Astrocyte of the spinal cord (primary cell): ENCODE data around the gene FAM161B.
"Not testable (repeated sequence)": the region's sequence is repeated elsewhere in the genome, so short reads cannot be mapped to it uniquely, and the experiment has no call there.

Experiments used
- DNase-seq: peaks from one replicate; pipeline ENCODE4 v3.0.0; 2011; ENCODE audit warnings: low read depth, low spot score
- H3K4me3 ChIP-seq: 2 replicates; pipeline ENCODE4 v1.5.1; 2011; ENCODE audit warnings: low read depth, mild to moderate bottlenecking, low read length, moderate library complexity
- in situ Hi-C: cut with HindIII; loops from 2 replicates; pipeline ENCODE4 v1.10.0; 2017; ENCODE audit warnings: low sequenced_read_pairs
- TF ChIP-seq, protein P1 (sequence below): IDR thresholded peaks from 2 replicates; pipeline ENCODE4 v1.5.1; 2012; ENCODE audit warnings: low read depth, mild to moderate bottlenecking, low read length, inconsistent platforms

Gene FAM161B

DNA sequence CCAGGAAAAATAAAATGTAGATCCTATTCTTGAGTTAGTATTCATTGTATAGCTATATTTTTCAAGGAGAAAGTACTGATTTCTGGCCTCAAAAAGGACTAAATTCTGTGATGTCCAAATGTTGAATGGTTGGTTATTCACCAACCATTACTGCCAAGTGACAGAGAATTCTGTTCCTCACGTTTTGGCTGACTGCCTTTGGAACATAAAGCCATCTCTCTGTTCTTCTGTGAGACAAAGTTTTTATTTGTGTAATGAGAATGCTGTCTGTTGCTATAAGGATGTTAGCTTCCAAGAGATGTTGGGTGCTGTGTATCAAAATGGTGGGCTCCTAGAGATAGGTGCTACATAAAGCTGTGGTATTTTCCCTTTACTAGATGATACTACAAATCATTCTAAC lies 54.0 kb downstream of the FAM161B start:
- H3K4me3 ChIP-seq: no peak overlapping the region
- in situ Hi-C loops: no loop called here
- no peak for DNase-seq
- TF ChIP-seq, protein P1, sequence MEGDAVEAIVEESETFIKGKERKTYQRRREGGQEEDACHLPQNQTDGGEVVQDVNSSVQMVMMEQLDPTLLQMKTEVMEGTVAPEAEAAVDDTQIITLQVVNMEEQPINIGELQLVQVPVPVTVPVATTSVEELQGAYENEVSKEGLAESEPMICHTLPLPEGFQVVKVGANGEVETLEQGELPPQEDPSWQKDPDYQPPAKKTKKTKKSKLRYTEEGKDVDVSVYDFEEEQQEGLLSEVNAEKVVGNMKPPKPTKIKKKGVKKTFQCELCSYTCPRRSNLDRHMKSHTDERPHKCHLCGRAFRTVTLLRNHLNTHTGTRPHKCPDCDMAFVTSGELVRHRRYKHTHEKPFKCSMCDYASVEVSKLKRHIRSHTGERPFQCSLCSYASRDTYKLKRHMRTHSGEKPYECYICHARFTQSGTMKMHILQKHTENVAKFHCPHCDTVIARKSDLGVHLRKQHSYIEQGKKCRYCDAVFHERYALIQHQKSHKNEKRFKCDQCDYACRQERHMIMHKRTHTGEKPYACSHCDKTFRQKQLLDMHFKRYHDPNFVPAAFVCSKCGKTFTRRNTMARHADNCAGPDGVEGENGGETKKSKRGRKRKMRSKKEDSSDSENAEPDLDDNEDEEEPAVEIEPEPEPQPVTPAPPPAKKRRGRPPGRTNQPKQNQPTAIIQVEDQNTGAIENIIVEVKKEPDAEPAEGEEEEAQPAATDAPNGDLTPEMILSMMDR: no peak

DNA sequence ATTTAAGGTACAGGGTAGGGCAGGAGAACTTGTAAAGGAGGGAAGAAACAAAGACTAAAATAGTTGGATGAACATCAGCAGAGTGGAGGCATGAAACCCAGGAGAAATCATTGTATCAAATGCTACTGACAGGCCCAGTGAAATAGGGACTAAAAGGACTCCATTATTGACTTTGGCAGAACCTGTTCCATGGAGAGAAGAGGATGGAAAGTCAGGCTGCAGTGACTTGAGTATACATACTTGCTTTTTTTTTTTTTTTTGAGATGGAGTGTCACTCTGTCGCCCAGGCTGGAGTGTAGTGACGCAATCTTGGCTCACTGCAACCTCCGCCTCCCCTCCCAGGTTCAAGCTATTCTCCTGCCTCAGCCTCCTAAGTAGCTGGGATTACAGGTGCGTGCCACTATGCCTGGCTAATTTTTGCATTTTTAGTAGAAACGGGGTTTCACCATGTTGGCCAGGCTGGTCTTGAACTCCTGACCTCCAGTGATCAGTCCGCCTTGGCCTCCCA lies 55.7 kb downstream of the FAM161B start:
- in situ Hi-C loops, H3K4me3 ChIP-seq, DNase-seq: not testable (repeated sequence)

DNA sequence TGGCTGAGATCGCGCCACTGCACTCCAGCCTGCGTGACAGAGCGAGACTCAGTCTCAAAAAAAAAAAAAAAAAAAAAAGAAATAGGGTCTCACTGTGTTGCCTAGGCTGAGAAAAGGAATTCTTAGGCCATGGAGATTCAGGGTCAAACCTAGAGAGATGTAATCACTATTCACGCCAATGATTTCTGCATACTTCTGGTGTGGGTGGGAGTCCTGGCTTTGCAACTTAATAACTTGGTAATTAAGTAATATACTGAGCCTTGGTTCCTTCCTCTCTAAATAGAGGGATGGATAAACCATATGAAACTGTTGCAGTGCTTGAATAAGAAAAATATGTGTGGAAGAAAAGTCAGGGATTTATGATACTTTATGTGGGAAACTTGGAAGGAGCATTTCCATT lies 60.5 kb downstream of the FAM161B start:
- TF ChIP-seq, protein P1: no peak
- no peak for DNase-seq
- in situ Hi-C loops: no loop called here
- no peak overlapping the region for H3K4me3 ChIP-seq

DNA sequence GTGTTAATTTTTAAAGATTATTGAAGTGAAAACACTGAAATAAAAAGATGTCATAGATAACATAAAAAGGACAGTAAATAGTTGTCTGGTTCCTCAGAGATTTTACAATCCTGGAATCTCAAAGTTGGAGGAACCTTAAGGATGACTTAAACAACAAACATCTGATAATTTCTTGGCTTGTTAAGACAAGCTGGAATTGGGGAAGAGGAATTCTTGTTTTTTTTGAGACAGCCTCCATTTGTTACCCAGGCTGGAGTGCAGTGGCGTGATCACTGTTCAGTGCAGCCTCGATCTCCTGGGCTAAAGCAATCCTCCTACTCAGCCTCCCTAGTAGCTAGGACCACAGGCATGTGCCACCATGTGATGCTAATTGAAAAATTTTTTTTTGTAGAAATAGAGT lies 60.9 kb downstream of the FAM161B start:
- in situ Hi-C loops: no loop called here
- no peak overlapping the region for H3K4me3 ChIP-seq
- TF ChIP-seq, protein P1: no peak
- no peak for DNase-seq

DNA sequence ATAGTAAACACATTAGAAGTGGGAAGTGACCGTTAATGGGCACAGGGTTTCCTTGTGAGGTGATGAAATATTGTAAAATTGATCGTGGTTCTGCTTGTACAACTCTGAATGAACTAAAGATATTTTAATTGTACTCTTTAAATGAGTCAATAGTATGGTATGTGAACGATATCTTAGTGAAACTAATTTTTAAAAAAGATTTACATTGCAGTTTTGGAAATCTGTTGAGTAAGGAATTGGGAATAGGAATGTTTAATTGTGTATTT lies 61.5 kb downstream of the FAM161B start:
- in situ Hi-C loops: no loop called here
- TF ChIP-seq, protein P1: no peak
- peak; percentile 17 for DNase-seq
- H3K4me3 ChIP-seq: no peak overlapping the region

DNA sequence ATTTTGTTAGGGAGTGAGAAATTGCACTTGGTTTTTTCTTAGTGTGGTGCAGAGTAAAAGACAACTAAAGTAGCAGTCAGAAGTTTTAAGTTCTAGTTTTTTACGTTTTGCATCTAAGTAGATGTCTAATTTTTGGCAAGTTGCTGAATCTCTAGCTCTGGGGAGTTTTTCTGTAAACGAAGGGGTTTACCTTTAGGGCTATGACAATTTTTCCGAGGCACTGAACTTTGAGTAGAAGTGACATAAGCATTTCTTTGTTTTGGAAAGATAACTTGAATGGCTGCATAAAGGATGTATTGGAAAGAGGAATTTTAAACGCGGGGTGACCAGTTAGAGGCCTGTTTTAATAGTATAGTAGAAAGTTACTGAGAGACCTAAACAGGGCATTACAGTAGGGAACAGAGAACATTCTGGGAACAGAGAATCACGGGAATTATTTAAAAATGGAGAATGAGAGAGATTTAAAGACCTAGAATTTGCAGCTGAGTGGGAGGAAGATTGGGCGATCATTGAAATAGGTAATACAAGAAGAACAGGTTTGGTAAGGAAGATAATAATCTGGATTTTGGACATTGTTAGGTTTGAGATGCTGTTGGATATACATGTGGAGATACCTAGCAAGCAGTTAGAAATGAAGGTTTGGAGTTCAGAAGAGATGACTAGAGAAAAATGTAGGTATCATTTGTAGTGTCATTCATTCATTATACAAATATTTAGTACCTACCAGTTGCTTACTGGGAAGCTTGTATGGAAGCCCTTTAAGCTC lies 62.0 kb downstream of the FAM161B start:
- peak overlapping the region; percentile 91 for H3K4me3 ChIP-seq
- DNase-seq: no peak
- in situ Hi-C loops: no loop called here
- TF ChIP-seq, protein P1: no peak

DNA sequence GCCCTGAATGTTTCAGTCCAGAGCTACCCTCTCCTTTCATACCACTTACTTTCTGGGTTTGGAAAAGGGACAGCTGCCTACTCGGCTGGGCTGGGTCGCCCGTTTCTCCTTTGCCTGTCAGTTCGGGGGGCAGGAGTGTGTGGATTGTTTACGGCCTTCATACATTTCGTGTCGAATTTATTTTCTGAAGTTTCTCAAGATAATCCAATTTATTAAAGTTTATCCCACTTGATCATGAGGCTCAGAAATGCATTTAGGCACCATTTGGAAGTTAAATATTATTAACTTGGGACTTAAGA lies 62.6 kb downstream of the FAM161B start:
- TF ChIP-seq, protein P1: no peak
- H3K4me3 ChIP-seq: peak overlapping the region; percentile 91
- no peak for DNase-seq
- in situ Hi-C loops: no loop called here
